ENCODE measurements around the gene NQO2.

NQO2 gene

DNA sequence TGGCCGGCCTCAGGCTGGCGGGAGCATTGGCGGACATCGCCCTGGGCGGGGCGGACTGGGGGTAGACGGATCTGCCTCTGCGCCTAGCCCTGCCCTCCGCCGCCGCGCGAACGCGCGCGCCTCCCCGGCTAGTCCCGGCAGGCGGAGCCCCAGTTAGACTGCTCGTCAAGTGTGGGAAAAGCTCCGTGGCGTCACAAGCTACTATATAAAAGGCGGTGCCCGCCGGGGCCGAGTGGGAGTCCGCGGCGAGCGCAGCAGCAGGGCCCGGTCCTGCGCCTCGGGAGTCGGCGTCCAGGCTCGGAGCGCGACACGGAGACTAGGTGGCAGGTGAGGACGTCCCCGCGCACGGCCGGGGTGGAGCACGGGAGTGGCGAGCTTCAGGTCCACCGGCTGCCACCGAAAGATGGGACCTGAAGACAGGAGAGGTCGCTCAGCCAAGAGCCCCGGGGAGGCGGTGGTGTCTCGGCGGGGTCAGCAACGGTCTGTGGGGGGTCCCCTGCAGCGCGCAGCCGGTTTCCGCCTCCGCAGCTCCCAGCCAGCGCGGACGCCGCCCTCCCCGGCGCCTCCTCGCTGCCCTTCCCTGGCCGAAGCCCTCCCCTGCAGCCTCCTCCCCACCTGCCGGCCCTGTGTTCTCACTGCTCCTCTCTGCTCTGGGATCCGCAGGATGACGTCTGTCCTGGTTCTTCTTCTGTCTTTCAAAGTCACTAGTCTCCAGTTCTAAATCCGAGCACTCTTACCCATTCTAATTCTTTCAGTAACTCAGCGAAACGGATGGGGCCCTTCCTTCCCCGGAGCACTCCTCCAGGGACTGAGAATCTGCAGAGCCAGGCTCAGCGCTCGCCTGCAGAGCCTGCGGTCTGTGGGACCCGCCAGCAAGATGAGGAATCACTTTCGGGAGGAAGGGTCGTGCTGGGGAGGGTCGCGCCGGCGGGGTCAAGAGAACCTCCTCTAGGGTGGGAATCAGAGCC, 64.3 kb downstream of the NQO2 start:
- H3K4me3 ChIP-seq (ENCODE audit: low read depth, low read length) = peak overlapping the region; percentile 75
- TF ChIP-seq, protein P1, sequence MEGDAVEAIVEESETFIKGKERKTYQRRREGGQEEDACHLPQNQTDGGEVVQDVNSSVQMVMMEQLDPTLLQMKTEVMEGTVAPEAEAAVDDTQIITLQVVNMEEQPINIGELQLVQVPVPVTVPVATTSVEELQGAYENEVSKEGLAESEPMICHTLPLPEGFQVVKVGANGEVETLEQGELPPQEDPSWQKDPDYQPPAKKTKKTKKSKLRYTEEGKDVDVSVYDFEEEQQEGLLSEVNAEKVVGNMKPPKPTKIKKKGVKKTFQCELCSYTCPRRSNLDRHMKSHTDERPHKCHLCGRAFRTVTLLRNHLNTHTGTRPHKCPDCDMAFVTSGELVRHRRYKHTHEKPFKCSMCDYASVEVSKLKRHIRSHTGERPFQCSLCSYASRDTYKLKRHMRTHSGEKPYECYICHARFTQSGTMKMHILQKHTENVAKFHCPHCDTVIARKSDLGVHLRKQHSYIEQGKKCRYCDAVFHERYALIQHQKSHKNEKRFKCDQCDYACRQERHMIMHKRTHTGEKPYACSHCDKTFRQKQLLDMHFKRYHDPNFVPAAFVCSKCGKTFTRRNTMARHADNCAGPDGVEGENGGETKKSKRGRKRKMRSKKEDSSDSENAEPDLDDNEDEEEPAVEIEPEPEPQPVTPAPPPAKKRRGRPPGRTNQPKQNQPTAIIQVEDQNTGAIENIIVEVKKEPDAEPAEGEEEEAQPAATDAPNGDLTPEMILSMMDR (IDR thresholded peaks at IDR 0.05; ENCODE audit: low read depth, low read length) = no peak

DNA sequence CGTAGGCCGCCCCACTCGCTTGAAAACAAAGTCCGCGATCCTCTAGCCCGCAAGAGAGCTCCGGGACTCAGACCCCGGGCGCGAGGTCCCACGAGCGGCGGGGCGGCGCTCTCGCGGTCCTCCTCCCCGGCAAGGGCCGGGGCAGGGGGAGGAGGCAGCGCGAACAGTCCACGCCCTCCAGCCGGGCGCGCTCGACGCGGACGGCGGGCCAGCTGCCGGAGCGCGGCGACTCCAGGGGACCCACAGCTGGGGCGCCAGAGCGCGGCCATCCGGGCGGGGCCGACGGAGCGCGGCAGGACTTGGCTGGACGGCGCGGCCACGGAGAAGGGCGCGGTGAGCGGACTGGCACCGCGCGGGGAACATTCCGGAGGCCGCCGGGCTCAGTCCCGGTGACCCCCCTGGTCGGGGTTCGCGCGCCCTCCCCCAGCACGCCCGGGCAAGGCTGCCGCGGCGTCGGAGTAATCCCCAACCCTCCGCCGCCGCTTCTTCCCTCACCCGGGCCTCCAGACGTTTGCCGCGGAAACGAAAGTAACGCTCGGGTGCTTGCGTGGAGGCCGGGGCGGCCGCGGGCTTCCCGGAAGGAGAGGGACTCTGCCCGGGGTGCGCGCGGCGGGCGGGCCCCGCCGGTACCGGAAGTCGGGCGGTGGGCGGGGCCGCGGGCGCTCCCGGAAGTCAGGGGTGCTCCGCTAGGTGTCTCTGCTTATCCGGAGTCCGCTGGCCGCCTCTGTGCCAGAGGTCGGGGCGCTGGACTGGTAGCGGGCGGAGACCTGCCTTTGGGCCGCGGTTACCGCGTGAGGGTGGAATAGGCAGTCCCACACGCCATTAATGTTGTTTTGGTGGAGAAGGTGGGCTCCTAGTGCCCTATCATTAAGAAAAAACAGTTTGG, 68.9 kb downstream of the NQO2 start, which contains the start of gene RIPK1:
TSS of gene RIPK1 (plus strand) at position 166 of the 886 bp plus-strand sequence. CDS start 8,330 bp downstream, outside the sequence.
- H3K4me3 ChIP-seq (ENCODE audit: low read depth, low read length) = peak within 1 kb of the TSS; percentile 81
- TF ChIP-seq, protein P1 (IDR thresholded peaks at IDR 0.05; ENCODE audit: low read depth, low read length) = 0 out of 2 replicates have a peak, but pooled peaks have one; percentile 7

Data from WI38 (cell line).